GM11168 (cell line): ENCODE measurements around the gene RBM39.
"Not testable (repeated sequence)": the region's sequence is repeated elsewhere in the genome, so short reads cannot be mapped to it uniquely, and the experiment has no call there.

Experiments used
- in situ Hi-C: fragments of 300-500 bp; cut with MboI; formaldehyde crosslinking; loops from one replicate; pipeline ENCODE4 v1.12.0; 2022; ENCODE audit warnings: low sequenced_read_pairs; ENCODE audit not compliant: unreplicated experiment

RBM39 gene

GRCh38 chr20:35741892-35742740 is at the start of gene RBM39:
RBM39 (minus strand) TSS chr20:35742260; CDS start chr20:35740874, 1,386 bp downstream.
- in situ Hi-C loops: no loop called here

DNA sequence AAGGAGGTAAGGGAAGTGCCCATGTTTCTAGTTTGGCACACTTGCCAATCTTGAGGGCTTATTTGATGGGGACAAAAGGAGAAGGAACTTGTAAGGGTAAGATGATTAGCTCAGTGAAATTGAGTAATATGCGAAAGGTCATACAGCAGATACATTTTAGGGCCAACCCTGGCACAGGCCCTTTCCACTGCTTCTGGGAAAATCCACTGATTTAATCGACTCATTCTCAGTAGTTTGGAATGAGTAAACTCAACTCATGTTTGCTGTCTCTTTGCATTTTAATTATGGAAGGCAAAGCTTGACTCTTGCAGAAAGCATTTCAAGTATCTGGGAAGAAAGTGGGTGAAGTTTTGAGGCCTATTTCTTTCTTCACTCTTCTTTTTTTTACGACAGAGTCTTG is 49.8 kb upstream of the RBM39 start:
- in situ Hi-C loops: no loop called here

DNA sequence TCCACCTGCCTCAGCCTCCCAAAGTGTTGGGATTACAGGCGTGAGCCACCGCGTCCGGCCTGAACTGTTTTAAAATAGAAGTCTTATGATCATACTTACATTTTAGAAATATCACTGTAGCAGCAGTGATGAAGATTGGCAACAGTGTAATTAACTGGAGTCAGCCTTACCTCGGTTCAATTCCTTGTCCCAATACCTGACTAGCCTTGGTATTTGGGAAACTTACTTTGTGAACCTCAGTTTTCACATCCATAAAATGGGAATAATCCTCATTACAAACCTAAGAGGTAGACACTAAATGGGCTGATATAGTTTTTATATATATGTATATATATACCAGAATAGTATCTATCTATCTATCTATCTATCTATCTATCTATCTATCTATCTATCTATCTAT is 49.0 kb upstream of the RBM39 start:
- in situ Hi-C loops: no loop called here

DNA sequence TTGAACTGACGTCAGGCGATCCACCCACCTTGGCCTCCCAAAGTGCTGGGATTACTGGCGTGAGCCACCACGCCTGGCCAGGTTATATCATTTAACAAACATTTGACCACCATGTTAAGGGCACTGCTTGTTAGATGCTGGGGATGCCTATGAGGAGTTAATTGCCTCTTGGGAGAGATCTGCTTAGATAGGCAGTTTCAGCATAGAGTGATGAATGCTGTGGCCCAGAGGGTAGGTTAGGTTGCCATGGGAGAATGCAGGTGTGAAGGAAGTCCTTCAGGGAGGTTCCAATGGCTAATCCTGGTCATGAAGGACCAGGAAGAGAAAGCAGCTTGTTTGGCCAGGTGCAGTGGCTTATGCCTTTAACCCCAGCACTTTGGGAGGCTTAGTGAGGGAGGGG is 46.7 kb upstream of the RBM39 start:
- in situ Hi-C loops: no loop called here

- in situ Hi-C loops: not testable (repeated sequence)
Measured at GRCh38 chr20:35785541-35785940, 43.5 kb upstream of the RBM39 start.

- in situ Hi-C loops: not testable (repeated sequence)
Measured at GRCh38 chr20:35783811-35784210, 41.8 kb upstream of the RBM39 start.

DNA sequence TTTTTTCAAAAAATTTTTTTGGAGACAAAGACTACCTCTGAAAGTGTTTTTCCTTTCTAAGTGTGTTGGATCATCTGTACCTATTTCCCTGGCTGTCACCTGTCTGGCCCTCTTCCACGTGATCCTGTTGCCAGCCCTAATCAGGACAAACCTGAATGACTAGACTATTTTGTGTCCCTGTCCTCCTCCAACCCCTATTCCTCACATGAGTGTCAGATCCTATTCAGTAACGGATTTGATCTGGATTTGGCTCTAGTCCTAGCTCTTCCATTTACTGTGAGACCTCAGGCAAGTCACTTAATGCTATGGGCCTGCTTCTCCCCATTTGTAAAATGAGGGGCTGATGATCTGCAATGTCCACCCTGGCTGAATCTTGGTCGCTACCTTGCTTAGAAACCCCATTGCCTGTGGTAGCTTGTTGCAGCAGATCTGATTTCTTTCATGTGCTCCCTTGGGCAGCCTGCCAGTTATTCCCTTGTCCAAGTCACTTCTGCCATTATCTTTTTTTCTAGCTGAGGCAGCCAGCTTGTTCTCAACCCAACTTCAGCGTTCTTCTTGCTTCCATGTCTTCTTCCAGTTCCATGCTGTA is 34.5 kb upstream of the RBM39 start:
- in situ Hi-C loops: no loop called here

DNA sequence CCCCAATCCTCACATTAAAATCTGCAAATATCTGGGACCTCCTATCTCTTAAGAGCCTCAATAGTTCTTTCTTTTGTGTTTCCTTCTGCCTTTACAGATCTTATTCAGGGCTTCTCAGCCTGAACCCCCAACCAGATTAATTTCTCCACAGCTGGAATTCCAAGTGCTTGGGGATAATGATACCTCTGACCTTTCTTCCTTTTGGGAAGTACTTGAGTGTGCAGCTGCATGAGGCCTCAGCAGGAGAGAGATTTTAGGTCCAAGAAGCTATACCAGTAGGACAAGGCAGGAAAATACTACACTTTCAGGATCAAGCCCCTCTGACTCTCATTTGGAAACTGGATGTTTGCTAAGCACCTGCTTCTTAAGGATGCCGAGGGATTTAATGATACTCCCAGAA is 32.3 kb upstream of the RBM39 start:
- in situ Hi-C loops: no loop called here

DNA sequence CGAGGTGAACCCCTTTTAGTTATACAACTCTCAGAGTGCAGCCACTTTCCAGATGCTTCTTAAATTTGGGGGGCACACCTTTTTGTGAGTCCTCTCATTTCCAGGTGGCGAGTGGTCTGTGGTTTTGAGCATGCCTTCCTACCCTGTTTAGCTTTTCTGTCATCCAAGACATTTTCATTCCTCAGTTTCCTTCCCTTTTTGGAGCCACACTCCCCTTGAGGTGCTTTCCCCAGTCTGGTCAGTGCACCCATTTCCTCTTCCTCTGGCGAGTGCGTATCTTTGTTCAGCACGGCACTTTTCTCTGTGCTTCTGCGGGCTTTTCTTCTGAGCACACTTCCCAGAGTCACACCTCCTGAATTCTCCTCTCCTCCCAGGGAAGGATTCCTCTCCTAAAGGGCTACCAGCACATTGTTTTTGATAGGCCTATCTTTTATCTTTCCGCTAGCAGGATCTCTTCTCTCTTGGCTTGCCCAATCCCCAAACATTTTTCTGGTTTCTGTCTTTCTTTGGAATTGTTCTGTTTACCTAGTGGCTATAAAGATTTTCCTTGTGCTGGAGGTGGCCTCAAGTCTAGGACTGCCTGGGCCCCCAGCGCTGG is 31.2 kb upstream of the RBM39 start:
- in situ Hi-C loops: no loop called here

DNA sequence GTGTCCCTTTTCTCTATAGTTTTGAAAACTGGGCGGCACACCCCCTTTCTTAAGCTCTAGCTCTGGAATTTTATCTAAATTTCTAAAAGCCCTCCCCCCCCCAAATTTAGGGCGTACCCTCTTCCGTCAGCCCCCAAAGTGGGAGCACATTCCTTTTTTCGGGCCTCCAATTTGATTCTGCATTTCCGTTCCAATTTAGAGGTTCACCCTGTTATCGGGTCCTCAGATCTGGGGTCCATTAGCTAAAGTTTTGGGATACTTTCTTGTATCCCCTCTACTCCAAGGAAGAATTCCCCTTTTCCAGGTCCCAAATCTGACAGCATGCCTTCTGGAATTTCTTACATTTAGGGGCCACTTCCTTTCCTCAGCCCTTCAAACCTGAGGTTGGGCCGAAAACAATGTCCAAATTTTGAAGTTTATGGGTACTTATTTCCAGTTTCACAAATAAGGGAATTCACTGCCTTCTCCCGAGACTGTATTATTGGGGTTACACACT is 30.6 kb upstream of the RBM39 start:
- in situ Hi-C loops: no loop called here

GRCh38 chr20:35771689-35772562 is 29.9 kb upstream of the RBM39 start, which contains the start of gene PHF20:
PHF20 (plus strand) TSS chr20:35772015; CDS start chr20:35801523, 29,508 bp downstream.
- in situ Hi-C loops: no loop called here

DNA sequence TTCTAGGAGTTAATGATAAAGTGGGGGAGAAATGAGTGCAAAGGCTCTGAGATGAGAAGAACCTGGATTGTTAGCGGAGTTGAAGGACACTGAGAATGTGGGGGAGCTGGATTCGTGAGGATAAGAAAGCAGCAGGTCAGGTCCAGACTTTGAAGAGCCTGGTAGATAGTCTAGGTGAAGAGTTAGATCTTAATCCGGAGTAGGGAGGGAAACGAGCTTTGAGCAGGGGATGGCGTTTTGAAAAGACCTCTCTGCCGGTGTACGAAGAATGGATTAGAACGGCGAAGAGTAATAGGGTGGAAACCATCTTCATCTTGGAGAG is 29.3 kb upstream of the RBM39 start:
- in situ Hi-C loops: no loop called here

DNA sequence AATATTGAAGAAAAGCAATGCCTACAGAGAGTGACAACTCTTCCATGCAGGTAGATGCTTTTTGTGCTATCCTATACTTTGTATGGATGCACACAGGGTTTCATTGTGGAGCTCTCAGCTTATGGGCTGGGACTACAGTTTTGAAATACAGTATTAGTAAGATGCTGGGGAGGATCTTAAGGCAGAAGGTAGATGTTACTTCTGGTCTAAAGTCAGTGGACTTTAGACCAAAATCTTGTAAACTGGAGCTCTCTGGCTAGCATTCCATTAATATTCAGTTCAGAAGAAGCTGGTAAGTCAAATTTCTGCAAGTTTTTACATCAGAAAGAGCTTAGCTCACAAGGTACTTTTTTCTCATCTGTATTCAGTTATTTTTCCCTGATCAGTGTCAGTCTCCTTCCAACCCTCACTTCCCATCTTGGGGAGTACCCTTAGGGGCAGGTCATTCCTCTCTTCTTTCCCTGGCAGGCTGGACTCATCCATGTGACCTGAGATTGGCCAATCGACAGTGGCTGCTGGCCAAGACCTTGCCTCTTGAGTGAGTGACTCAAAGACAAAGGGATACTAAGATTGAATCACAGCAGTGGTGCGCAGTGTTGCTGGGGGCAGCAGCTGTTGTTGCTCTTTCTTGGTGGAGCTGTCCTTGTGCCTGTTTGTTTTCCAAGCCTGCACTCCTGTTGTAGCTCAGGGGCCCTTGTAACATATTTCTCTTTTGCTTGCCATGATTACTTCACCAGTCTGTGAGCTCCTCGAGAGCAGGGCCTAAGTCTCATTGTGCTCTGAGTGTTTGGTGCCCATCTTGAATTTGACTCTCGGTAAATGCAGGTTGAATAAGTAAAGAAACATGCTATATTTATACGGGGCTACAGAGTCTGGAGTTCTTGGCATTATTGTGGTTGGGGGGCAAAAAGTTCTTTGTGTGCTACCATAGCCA is 26.9 kb upstream of the RBM39 start:
- in situ Hi-C loops: no loop called here

DNA sequence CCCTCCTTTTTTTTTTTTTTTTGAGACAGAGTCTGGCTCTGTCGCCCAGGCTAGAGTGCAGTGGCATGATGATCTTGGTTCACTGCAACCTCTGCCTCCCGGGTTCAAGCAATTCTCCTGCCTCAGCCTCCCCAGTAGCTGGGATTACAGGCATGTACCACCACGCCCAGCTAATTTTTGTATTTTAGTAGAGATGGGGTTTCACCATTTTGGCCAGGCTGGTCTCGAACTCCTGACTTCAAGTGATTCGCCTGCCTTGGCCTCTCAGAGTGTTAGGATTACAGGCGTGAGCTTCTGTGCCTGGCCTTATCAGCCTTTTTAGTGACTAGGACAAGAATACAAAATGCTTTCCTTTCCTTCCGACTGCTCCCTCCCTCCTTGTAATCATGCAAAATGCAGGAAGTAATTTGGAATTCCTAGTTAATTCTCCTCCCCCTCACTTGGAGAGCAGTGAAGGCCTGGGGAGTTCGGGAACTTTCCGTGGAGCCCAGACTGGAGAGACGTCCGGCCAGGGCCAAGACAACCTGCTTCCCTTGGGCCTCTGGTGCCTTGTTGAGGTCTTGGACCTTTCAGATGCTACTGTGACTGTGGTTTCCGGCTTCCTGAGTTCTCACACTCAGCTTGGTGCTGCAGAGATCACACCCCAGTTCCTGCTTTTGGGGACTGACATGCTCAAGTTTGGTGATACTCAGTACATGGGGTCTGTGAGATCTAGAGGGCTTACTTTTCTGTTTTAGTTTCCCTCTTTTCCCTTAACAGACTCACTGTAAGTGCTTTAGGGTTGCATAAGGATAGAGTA is 25.8 kb upstream of the RBM39 start:
- in situ Hi-C loops: no loop called here

DNA sequence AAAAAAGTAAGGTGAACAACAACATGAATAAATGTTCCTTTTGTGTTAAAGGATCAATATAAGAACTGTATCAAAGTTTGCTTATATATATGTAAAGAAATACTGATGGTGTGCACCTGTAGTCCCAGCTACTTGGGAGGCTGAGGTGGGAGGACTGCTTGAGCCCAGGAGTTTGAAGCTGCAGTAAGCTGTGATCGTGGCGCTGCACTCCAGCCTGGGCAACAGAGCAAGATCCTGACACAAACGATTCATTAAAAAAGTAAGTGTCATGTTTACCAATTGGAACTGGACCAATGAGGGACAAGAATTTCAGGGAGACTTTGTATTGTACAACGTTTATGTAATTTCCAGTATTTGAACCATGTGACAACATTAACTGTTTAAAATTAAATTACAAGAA is 24.8 kb upstream of the RBM39 start:
- in situ Hi-C loops: no loop called here

DNA sequence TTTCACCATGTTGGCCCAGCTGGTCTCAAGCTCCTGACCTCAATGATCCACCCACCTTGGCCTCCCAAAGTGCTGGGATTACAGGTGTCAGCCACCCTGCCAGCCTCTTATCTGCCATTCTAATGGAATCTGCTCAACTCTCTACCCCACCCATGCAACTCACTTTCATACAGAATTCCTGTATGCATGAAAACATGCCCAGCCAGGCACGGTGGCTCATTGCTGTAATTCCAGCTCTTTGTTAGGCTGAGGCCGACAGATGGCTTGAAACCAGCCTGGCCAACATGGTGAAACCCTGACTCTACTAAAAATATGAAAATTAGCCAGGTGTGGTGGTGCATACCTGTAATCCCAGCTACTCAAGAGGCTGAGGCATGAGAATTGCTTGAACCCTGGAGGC is 22.9 kb upstream of the RBM39 start:
- in situ Hi-C loops: not testable (repeated sequence)

GRCh38 chr20:35762461-35762860 is 20.4 kb upstream of the RBM39 start:
- in situ Hi-C loops: no loop called here

DNA sequence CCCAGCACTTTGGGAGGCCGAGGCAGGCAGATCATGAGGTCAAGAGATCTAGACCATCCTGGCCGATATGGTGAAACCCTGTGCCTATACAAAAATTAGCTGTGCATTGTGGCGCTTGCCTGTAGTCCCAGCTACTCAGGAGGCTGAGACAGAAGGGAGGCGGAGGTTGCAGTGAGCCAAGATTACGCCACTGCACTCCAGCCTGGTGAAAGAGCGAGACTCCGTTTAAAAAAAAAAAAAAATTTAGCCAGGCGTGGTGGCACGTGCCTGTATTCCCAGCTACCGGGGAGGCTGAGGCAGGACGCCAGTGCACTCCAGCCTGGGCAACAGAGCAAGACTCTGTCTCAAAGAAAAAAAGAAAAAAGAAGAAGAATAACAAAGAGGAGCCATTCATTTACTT is 19.5 kb upstream of the RBM39 start:
- in situ Hi-C loops: not testable (repeated sequence)
